GM12892 (cell line): ENCODE measurements around the gene PKN1. TPM values are rescaled to one million over a fixed set of nuclear protein-coding genes. Genes with fewer than 3 reads are reported as not detected.
"Not testable (repeated sequence)": the region's sequence is repeated elsewhere in the genome, so short reads cannot be mapped to it uniquely, and the experiment has no call there.

Source experiments
- DNase-seq: peaks from one replicate; pipeline ENCODE4 v3.0.0; 2011; ENCODE audit not compliant: insufficient read length
- FAIRE-seq: peaks from 2 replicates; lab custom pipeline; 2011; peaks lifted over from hg19 to GRCh38; lab: Jason Lieb, UNC
- POLR2A ChIP-seq: IDR thresholded peaks from 2 replicates; pipeline ENCODE4 v1.6.1; 2011; ENCODE audit warnings: low read depth, low read length, control low read depth
- POLR2AphosphoS5 ChIP-seq: IDR thresholded peaks from 2 replicates; pipeline ENCODE4 v1.6.1; 2011; ENCODE audit warnings: low read depth, low read length, control low read depth
- TAF1 ChIP-seq: IDR thresholded peaks from 2 replicates; pipeline ENCODE4 v1.6.1; 2011; ENCODE audit warnings: low read depth, mild to moderate bottlenecking, control low read depth, low read length, borderline replicate concordance
- polyA plus RNA-seq: library from polyadenylated mRNA; unstranded; fragments of >200 nt; gene quantifications from one replicate; pipeline ENCODE4 v1.2.1, GENCODE V29; 2012; ENCODE audit warnings: missing spikeins, inconsistent platforms; ENCODE audit not compliant: missing spikeins

PKN1 gene
- polyA plus RNA-seq, result 40.0 TPM

DNA sequence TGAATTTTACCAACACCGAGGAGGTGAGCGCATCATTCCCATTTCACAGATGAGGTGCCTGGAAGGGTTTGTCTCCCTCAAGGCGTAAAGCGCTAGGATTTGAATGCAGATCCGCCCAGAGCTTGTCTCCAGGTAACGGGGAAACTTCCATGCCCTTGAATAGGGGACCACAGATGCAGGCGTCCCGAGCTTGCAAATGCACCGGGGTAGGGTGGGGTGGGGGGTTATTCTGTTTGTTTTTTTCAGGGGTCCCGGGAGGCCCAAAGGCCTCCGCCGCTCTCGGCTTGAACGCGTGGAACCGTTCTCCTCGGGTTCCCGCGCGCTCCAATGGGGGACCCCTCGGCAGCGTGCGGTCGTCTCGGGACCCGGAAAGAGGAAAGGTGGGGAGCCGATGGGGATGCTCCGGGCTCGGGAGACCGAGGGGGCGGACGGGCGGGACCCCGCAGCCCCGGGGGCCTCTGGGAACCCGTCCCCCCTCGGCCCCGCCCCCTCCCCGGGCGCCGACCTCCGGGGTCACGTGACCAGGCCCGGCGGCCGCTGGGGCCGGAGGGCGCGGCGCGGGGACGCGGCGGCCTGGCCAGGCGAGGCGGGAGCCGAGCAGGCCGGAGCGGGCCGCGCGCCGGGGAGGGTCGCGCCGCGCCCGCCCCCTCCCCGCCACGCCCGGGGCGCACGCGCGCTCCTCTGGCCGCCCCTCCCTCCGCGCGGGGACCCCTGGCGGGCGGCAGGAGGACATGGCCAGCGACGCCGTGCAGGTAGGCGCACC, at the start of gene PKN1:
Gene PKN1 (plus strand): TSS at position 516 of the 763 bp plus-strand sequence. CDS start 216 bp downstream, at position 732.
- TF ChIP-seq POLR2AphosphoS5 (no peak), POLR2A (no peak), TAF1 (no peak)
- FAIRE-seq (no peak), DNase-seq (peak; percentile 83)

DNA sequence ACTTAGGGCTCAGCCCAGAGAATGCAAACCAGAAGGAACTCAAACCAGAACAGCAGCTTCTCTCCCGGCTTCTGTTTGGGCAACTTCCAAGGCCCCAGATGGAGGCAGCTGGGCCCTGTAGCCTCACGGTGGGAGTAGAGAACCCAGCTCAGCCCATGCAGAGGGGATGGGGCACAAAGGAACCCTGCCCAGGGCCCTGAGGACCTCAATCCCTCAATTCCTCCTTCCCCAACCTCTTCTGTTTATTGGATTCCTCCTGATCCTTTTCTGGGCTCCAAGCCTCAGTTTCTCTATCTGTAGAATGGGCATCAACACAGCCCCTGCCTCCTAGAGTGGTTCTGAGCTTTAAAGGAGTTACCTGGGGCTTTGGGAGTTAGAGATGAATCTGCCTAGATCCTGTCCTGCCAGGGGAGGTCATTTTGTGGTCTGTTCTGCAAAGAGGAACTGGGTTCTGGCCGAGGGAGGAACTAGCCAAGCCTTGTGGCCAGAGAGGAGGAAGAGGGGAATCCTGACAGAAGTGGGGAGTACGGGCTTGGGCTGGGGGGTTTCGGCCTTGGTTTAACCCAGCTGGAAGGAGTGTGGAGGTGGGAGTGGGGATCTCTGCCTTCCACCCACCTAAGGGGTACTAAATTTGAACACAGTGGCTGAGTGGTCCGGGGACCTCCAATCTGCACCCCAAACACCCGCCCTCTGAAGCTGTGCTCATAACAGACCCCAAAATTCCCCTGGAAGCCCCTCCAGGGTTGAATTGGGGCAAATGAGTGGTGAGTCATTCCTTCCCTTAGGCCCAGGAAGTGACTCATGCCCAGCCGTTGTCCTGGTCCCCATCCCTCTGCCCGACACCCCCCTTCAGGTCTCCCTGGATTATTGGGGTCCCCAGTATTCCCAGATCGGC, 49.2 kb upstream of the PKN1 start:
- peak; percentile 44; the same call in 1 of the 2 replicates for TF ChIP-seq POLR2AphosphoS5
- peak; percentile 67; the same call in 1 of the 2 replicates for TF ChIP-seq TAF1
- TF ChIP-seq POLR2A, result peak; percentile 82
- DNase-seq, result peak; percentile 62
- FAIRE-seq, result peak; percentile 83

DNA sequence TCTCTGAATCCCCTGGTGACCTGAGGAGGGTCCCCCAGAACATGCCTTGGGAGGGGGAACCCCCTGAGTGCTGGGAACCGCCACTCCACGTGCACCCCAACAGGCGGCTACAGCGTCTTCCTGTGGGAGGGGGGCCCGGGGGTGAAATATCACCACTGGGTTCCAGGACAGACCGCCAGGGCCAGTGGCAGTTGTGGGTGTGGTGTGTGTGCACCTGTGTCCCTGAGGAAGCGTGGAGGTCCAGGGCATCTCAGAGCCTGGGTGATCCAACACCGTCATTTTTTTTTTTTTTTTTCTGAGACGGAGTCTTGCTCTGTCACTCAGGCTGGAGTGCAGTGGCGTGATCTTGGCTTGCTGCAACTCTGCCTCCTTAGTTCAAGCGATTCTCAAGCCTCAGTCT, 47.6 kb upstream of the PKN1 start:
- DNase-seq, result no peak
- no peak for TF ChIP-seq POLR2A
- TF ChIP-seq POLR2AphosphoS5, result no peak
- TF ChIP-seq TAF1, result no peak
- FAIRE-seq, result no peak

DNA sequence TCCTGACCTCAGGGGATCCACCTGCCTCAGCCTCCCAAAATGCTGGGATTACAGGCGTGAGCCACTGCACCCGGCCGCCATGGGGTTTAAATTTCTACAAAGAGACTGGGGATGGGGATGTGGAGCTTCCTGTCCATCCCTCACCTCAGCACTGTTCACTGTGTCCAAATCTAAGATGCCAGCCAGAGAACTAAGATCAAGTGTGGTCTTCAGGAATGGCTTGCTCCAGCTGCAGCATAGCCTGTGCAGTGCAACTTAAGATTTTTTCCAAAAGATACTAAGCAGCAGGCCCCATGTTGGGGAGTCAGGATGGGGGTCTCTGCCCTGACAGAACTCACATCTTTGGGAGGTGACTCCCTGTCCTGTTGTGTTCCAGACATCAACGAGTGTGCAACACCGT, 42.6 kb upstream of the PKN1 start:
- DNase-seq (no peak), FAIRE-seq (no peak)
- TF ChIP-seq POLR2A, result no peak
- no peak for TF ChIP-seq POLR2AphosphoS5

DNA sequence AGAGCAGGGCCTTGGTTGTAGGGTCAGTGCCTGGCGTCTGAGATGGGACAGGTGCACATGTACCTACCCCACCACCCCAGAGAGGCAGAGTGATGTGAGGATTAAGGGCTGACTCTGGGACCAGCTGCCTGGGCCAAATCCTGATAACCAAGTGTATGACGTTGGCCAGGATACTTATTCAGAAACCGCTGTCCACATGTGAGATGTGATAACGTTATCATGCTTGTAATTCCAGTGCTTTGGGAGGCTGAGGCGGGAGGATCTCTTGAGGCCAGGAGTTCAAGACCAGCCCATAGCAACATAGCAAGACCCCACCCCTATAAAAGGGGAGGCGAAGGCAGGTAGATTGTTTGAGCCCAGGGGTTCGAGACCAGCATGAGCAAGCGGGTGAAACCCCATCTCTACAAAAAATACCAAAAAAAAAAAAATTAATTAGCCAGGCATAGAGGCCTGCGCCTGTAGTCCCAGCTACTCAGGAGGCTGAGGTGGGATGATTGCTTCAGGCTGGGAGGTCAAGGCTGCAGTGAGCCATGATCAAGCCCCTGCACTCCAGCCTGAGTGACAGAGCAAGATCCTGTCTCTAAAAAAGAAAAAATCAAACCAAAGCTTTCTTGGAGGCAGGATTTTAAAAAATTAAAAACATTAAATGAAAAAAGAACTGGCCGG, 41.8 kb upstream of the PKN1 start:
- TF ChIP-seq POLR2AphosphoS5, result no peak
- DNase-seq, result no peak
- no peak for FAIRE-seq

DNA sequence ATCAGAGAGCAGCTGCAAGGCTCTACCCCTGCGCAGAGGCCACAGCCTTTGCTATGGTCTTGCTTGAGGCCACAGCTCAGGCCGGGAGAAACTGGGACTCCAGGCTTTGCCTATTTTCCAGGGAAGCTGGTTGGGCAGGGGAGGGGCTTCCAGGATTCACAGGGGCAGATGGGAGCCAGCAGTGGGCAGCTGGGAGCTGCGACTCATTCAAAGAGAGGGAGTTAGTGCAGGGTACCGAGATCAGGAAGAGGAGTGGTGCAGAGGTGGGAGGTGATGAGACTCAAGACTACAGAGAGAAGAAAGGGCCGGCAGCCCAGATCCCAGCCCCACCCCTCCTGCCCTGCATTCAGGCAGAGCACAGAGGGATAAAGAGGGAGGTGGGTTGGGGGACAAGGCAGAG, 39.8 kb upstream of the PKN1 start:
- DNase-seq (no peak), FAIRE-seq (no peak)
- no peak for TF ChIP-seq POLR2AphosphoS5
- TF ChIP-seq POLR2A, result no peak
- TF ChIP-seq TAF1, result no peak

DNA sequence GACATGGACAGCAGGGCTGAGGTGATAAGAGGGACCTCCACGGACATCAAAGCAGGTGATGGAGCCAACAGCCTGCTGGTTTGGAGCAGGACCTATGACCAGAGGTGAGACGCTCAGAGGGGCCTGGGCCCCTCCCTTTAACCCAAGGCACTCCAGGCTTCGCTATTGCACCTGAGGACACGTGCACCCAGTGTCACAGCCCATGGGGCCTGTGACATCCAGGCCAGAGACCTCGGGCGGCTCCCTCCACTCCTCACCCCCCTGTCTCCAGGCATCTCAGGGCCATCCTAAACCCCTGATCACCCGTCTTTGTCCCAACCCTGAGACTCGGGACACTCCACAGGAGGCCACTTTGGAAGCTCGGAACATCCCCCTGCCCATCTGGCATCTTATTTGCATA, 38.9 kb upstream of the PKN1 start:
- DNase-seq, result no peak

DNA sequence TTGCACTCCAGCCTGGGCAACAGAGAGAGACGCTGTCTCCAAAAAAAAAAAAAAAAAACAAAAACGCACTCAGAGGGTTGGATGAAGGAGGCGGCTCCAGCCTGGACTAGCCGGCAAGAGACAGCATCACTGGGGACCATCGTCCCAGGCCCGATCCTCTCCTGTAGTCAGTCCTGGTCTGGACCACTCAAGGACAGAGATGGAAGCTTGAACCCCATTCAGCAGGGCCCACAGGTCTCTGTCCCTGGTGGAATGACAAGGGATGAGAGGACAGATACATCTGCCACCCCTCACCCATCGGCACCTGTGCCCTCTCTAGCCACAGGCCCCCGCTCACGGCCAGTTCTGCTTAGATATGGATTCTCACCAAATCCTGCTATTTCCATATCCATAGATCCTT, 37.8 kb upstream of the PKN1 start:
- no peak for DNase-seq
- no peak for FAIRE-seq
- TF ChIP-seq TAF1 (no peak), POLR2A (no peak), POLR2AphosphoS5 (no peak; the same call in none of the 2 replicates)

More for the DNA sequence above, 38.9 kb upstream of the PKN1 start:
- TF ChIP-seq POLR2AphosphoS5 (no peak), TAF1 (no peak), POLR2A (no peak)
- FAIRE-seq, result no peak

DNA sequence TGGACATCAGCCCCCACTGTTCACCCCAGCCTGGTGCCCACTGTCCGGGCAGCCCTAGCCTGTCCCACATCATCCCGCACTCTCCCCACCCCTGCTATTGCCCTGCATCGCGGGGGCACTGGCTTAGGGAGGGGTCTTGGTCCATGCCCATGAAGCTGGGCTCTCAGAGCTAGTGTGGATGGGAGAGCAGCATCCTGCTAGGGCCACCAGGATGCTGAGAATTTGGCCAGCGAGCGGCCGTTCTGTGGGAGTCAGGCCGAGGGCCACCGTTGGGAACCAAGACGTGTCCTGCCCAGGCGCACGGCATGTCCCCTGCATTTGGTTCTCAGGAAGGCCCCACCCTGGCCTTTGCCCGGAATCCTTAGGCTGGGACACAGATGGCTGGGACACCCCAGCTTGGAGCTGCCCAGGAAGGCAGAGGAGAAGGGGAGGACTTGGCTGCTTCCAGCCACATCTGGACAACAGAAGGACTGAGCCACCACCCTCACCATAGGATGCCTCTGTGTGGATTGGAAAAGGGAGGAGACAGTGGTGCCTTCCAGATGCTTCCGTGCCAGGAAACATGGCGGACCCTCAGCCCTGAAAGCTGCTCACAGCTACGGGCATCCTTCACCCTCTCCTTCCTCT, 37.3 kb upstream of the PKN1 start:
- TF ChIP-seq POLR2A (no peak), TAF1 (no peak), POLR2AphosphoS5 (no peak; the same call in none of the 2 replicates)
- DNase-seq, result no peak
- no peak for FAIRE-seq

DNA sequence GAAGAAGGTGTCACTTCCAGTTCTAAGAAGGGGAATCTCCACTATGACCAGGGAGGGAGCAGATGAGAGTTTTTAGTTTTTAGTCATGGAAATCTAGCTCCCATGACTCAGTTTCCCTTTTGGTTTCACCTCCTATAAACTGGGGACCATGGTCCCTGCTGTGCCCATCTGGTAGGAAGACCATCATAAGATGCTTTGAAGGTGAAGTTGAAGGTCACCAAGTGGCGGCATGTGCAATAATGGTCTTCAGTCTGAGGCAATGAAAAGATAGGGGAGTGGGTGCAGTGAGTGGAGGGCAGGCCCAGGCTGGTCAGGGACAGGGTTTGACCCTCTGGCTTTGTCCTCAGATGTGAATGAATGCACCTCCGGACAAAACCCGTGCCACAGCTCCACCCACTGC, 36.4 kb upstream of the PKN1 start:
- not testable (repeated sequence) for FAIRE-seq, DNase-seq

DNA sequence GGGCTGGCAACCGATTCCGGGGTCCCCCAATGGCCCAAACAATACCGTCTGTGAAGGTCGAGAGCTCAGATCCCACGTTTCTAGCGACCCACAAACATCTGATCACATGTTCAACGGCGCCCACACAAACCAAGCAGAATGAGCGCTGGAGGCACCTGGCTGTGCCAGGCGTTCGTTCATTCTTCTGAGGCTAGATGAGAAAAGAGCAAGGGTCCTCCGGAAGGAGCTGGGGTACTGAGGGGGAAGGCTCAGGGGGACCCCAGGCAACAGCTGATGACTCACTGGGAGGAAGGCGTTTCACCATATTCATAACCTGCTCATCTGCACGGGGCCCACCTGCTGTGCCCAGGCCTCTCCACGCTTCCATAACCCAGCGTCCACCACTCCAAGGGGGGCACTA, 35.9 kb upstream of the PKN1 start:
- DNase-seq, result not testable (repeated sequence)

More for the DNA sequence above, 35.9 kb upstream of the PKN1 start:
- FAIRE-seq, result not testable (repeated sequence)
